ENCODE data around the gene ZCCHC2.

DNA sequence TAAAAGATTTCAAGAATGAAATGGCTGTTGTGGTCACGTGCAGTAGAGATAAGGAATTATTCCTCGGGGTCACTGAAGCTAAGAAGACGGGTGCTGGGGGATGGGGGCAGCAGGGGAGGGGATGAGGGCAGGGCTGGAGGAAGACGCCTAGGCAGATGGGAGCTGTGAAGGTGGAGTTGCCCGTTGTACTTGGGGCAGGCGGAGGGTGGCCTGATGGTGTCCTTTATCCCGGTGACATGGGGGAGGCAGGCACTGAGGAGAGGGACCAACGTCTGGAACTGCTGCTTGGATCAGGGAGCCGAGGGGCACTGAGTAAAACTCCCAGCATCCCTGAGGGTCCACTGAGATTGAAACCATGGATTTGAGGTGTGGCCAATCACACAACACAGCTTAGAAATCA, 64.9 kb downstream of the ZCCHC2 start:
- TF ChIP-seq GABPA (IDR thresholded peaks at IDR 0.05 in 1 of 2, conservative IDR thresholded peaks at IDR 0.05 in 1 of 2) = no peak
- TF ChIP-seq, protein P1, sequence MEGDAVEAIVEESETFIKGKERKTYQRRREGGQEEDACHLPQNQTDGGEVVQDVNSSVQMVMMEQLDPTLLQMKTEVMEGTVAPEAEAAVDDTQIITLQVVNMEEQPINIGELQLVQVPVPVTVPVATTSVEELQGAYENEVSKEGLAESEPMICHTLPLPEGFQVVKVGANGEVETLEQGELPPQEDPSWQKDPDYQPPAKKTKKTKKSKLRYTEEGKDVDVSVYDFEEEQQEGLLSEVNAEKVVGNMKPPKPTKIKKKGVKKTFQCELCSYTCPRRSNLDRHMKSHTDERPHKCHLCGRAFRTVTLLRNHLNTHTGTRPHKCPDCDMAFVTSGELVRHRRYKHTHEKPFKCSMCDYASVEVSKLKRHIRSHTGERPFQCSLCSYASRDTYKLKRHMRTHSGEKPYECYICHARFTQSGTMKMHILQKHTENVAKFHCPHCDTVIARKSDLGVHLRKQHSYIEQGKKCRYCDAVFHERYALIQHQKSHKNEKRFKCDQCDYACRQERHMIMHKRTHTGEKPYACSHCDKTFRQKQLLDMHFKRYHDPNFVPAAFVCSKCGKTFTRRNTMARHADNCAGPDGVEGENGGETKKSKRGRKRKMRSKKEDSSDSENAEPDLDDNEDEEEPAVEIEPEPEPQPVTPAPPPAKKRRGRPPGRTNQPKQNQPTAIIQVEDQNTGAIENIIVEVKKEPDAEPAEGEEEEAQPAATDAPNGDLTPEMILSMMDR (IDR thresholded peaks at IDR 0.05; ENCODE audit: low read depth, low read length, missing input control) = no peak

Data from liver (tissue), 3 donors.